A549 treated with GW870086 at 1 μM for 4 hours (cell line): Measurements from ENCODE around the gene NOVA2. TPM values are rescaled to one million over a fixed set of nuclear protein-coding genes. Genes with fewer than 3 reads are reported as not detected.

ENCODE experiments used
- total RNA-seq: library from RNA; stranded (reverse); fragments of 200-300 nt; extraction: Qiagen RNA extraction; gene quantifications from 5 replicates; pipeline ENCODE4 v1.2.3, GENCODE V29; 2022; ENCODE audit warnings: low read depth

NOVA2 gene, protein sequence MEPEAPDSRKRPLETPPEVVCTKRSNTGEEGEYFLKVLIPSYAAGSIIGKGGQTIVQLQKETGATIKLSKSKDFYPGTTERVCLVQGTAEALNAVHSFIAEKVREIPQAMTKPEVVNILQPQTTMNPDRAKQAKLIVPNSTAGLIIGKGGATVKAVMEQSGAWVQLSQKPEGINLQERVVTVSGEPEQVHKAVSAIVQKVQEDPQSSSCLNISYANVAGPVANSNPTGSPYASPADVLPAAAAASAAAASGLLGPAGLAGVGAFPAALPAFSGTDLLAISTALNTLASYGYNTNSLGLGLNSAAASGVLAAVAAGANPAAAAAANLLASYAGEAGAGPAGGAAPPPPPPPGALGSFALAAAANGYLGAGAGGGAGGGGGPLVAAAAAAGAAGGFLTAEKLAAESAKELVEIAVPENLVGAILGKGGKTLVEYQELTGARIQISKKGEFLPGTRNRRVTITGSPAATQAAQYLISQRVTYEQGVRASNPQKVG
- total RNA-seq, result 0.05 to 0.14 TPM (median 0.13 TPM) in 5 replicates

GRCh38 chr19:45973553-45974338 lies at the start of gene NOVA2:
Gene NOVA2 (minus strand): TSS chr19:45973865. CDS start chr19:45973351, 514 bp downstream.

GRCh38 chr19:46022431-46023310 lies 49.0 kb upstream of the NOVA2 start, which contains the start of gene PGLYRP1:
Gene PGLYRP1 (minus strand): TSS chr19:46023053. CDS start chr19:46023021, 32 bp downstream.

GRCh38 chr19:45994998-45995714 lies 21.5 kb upstream of the NOVA2 start, which contains the start of gene CCDC61:
Gene CCDC61 (plus strand): TSS chr19:45995467. CDS start chr19:46003019, 7,552 bp downstream.

GRCh38 chr19:45913874-45914830 lies 59.5 kb downstream of the NOVA2 start, which contains the start of gene NANOS2:
Gene NANOS2 (minus strand): TSS chr19:45914778. CDS start chr19:45914693, 85 bp downstream.

GRCh38 chr19:45901912-45902650 lies 71.6 kb downstream of the NOVA2 start, which contains the start of gene MYPOP:
Gene MYPOP (minus strand): TSS chr19:45902613. CDS start chr19:45901773, 840 bp downstream.

GRCh38 chr19:45885556-45886426 lies 87.9 kb downstream of the NOVA2 start, which contains the start of gene IRF2BP1:
Gene IRF2BP1 (minus strand): TSS chr19:45886141. CDS start chr19:45885774, 367 bp downstream.

Other genes starting within 250 kb of the NOVA2 start
- gene FBXO46, start 243.0 kb downstream of the NOVA2 start, total RNA-seq, result 6.9 to 10.9 TPM (median 10.2 TPM) in 5 replicates
- 0.05 to 0.23 TPM (median 0.06 TPM) in 3 of 5 replicates, not detected in the others for gene MEIOSIN, start 240.4 kb downstream of the NOVA2 start, total RNA-seq
- 17.0 to 28.2 TPM (median 24.1 TPM) in 5 replicates for gene SIX5, start 204.6 kb downstream of the NOVA2 start, total RNA-seq
- gene DMPK, start 191.4 kb downstream of the NOVA2 start, total RNA-seq, result 36.2 to 49.7 TPM (median 47.1 TPM) in 5 replicates
- gene DMWD, start 181.0 kb downstream of the NOVA2 start, total RNA-seq, result 24.9 to 39.2 TPM (median 32.4 TPM) in 5 replicates
- gene RSPH6A, start 158.6 kb downstream of the NOVA2 start, total RNA-seq, result not detected in 5 replicates
- 55.7 to 77.3 TPM (median 73.2 TPM) in 5 replicates for gene SYMPK, start 110.7 kb downstream of the NOVA2 start, total RNA-seq
- gene FOXA3, start 109.5 kb downstream of the NOVA2 start, total RNA-seq, result 0.50 to 0.97 TPM (median 0.67 TPM) in 5 replicates
- 23.1 to 35.0 TPM (median 33.2 TPM) in 5 replicates for gene IRF2BP1, start 87.7 kb downstream of the NOVA2 start, total RNA-seq
- 6.1 to 9.6 TPM (median 8.7 TPM) in 5 replicates for gene MYPOP, start 71.3 kb downstream of the NOVA2 start, total RNA-seq
- not detected in 5 replicates for gene NANOS2, start 59.1 kb downstream of the NOVA2 start, total RNA-seq
- 3.1 to 6.3 TPM (median 4.3 TPM) in 5 replicates for gene CCDC61, start 21.6 kb upstream of the NOVA2 start, total RNA-seq
- not detected in 5 replicates for gene PGLYRP1, start 49.2 kb upstream of the NOVA2 start, total RNA-seq
- 0.29 to 0.82 TPM (median 0.36 TPM) in 5 replicates for gene IGFL4, start 67.1 kb upstream of the NOVA2 start, total RNA-seq
- gene IGFL3, start 150.8 kb upstream of the NOVA2 start, total RNA-seq, result 0.25 TPM in 1 of 5 replicates, not detected in the others
- gene IGFL2, start 174.4 kb upstream of the NOVA2 start, total RNA-seq, result 0.42 to 1.3 TPM (median 1.0 TPM) in 5 replicates